GM21360 (cell line): ENCODE results near the gene JADE2.
"Not testable (repeated sequence)": the region's sequence is repeated elsewhere in the genome, so short reads cannot be mapped to it uniquely, and the experiment has no call there.

Source experiments
- ATAC-seq: cut with Tn5 transposase; IDR thresholded peaks from one replicate; pipeline ENCODE4 v1.9.1; 2021; ENCODE audit warnings: mild to moderate bottlenecking, moderate library complexity; ENCODE audit not compliant: unreplicated experiment

Gene JADE2

GRCh38 chr5:134583766-134584165 is 58.3 kb downstream of the JADE2 start:
- ATAC-seq = no peak

GRCh38 chr5:134584662-134585061 is 59.2 kb downstream of the JADE2 start:
- no peak for ATAC-seq

- ATAC-seq = no peak
Observed at GRCh38 chr5:134585966-134586365, 60.5 kb downstream of the JADE2 start.

- peak; percentile 66 for ATAC-seq
Observed at GRCh38 chr5:134586866-134587524, 61.5 kb downstream of the JADE2 start.

GRCh38 chr5:134590992-134591659 is 65.7 kb downstream of the JADE2 start:
- ATAC-seq = no peak

GRCh38 chr5:134592141-134592746 is 66.8 kb downstream of the JADE2 start:
- ATAC-seq = no peak

- no peak for ATAC-seq
Observed at GRCh38 chr5:134594336-134594735, 68.9 kb downstream of the JADE2 start.

- no peak for ATAC-seq
Observed at GRCh38 chr5:134594797-134595457, 69.5 kb downstream of the JADE2 start.

- ATAC-seq = no peak
Observed at GRCh38 chr5:134595458-134595838, 70.0 kb downstream of the JADE2 start.

- ATAC-seq = not testable (repeated sequence)
Observed at GRCh38 chr5:134599820-134600219, 74.3 kb downstream of the JADE2 start.

- no peak for ATAC-seq
Observed at GRCh38 chr5:134600600-134600999, 75.1 kb downstream of the JADE2 start.

- ATAC-seq = no peak
Observed at GRCh38 chr5:134603059-134603458, 77.6 kb downstream of the JADE2 start.

GRCh38 chr5:134604908-134605307 is 79.4 kb downstream of the JADE2 start:
- no peak for ATAC-seq

GRCh38 chr5:134606726-134607125 is 81.3 kb downstream of the JADE2 start:
- no peak for ATAC-seq

- ATAC-seq = no peak
Observed at GRCh38 chr5:134608555-134608954, 83.1 kb downstream of the JADE2 start.

GRCh38 chr5:134609232-134609851 is 83.9 kb downstream of the JADE2 start:
- no peak for ATAC-seq

GRCh38 chr5:134610725-134611124 is 85.3 kb downstream of the JADE2 start:
- no peak for ATAC-seq

GRCh38 chr5:134611515-134611914 is 86.0 kb downstream of the JADE2 start:
- ATAC-seq = no peak

- no peak for ATAC-seq
Observed at GRCh38 chr5:134614450-134615085, 89.1 kb downstream of the JADE2 start.

- ATAC-seq = no peak
Observed at GRCh38 chr5:134620634-134621033, 95.2 kb downstream of the JADE2 start.

GRCh38 chr5:134625559-134625958 is 100.1 kb downstream of the JADE2 start:
- ATAC-seq = no peak
